ENCODE results near the gene POSTN. TPM values are rescaled to one million over a fixed set of nuclear protein-coding genes. Genes with fewer than 3 reads are reported as not detected.

Gene POSTN, protein sequence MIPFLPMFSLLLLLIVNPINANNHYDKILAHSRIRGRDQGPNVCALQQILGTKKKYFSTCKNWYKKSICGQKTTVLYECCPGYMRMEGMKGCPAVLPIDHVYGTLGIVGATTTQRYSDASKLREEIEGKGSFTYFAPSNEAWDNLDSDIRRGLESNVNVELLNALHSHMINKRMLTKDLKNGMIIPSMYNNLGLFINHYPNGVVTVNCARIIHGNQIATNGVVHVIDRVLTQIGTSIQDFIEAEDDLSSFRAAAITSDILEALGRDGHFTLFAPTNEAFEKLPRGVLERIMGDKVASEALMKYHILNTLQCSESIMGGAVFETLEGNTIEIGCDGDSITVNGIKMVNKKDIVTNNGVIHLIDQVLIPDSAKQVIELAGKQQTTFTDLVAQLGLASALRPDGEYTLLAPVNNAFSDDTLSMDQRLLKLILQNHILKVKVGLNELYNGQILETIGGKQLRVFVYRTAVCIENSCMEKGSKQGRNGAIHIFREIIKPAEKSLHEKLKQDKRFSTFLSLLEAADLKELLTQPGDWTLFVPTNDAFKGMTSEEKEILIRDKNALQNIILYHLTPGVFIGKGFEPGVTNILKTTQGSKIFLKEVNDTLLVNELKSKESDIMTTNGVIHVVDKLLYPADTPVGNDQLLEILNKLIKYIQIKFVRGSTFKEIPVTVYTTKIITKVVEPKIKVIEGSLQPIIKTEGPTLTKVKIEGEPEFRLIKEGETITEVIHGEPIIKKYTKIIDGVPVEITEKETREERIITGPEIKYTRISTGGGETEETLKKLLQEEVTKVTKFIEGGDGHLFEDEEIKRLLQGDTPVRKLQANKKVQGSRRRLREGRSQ
- 42.2 TPM for total RNA-seq
- long read RNA-seq, partial matches to known transcripts = 13 of 34 reads
- long read RNA-seq, other reads (novel, unspliced or antisense) = 17 of 34 reads

DNA sequence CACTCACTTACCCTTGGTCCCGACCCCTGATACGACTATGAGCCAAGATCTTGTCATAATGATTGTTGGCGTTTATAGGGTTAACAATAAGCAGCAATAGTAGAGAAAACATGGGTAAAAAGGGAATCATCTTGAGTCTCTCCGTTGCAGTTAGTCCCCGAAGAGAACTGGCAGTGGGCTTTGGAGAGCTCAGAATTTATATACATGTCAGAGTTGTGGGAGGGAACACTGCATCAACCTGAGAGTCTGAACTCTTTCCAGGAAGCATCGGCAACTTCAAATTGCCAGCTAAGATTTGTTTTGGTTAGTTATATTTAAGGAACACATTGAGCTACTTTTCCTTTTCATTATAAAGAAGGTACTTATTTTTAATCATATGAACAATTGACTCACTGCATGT is at the start of gene POSTN:
POSTN (minus strand) TSS at position 172 of the 400 bp plus-strand sequence; CDS start at position 130, 42 bp downstream.
- no peak for DNase-seq (ENCODE audit: low spot score)

DNA sequence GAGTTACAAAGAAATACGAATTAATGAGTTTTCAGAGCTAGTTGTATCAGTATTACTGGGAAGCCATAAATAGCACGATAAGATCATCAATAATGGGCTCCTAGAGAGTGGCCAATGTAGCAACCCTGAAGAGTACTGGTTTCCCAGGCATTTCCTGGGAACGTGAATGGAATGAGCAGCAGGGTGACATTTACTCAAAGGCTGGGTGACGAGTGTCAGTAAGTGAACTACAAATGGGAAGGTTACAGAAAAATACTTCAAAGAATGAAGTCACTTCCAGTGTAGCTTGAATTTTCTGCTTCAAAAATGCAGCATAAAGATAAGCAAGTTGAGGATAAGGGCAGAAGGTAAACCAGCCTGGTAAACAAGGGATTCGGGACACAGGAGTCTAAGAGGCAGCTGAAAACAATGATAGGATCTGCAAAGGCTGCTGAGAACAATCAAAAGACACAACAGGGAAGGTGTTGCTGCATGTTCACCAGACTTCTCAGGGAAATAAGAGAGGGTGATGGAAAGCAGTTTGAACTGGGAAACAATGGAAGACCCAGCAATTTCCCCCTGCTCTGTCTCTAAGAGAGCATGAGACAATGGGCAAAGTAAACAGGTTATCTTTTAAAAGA is 48.6 kb upstream of the POSTN start:
- DNase-seq (ENCODE audit: low spot score) = no peak

- DNase-seq (ENCODE audit: low spot score) = no peak
These were observed 48.0 kb upstream of the POSTN start for GRCh38 chr13:37646531-37646930.

- no peak for DNase-seq (ENCODE audit: low spot score)
These were observed 46.7 kb upstream of the POSTN start for GRCh38 chr13:37645181-37645740.

GRCh38 chr13:37641391-37641790 is 42.8 kb upstream of the POSTN start:
- no peak for DNase-seq (ENCODE audit: low spot score)

DNA sequence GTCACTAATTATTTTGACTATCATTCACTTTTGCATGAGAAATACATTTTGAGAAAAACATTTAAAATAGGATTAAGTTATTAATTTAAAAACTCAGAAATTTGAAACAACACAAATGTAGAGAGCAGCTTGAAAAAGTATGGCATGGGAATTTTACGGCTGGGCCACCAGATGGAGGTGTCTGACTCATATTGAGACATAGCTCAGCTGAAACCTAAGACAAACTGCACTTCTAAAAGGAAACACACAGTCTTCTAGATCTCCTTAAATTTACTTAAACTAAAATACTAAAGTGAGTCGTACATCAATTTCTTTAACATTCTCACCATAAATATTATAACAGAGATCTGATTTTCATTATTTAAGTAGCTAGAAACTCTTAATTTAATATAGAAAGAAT is 41.9 kb upstream of the POSTN start:
- DNase-seq (ENCODE audit: low spot score) = no peak

GRCh38 chr13:37636701-37637100 is 38.1 kb upstream of the POSTN start:
- no peak for DNase-seq (ENCODE audit: low spot score)

DNA sequence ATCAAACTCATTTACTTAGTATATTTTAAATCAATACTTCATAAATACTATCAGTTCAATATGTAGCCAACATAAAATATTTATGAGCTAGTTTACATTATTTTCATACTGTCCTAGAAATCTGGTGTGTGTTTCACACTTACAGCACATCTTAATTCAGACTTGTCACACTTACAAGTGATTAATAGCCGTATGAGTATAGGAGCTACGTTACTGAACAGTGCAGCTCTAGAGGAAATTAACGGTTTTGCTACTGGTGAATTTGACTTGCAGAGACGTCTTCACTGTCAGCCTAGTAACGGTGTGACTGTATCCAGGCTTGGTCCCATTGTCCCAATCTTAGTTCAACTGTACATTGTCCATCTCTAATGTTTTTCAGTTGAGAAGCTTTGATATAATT is 33.7 kb upstream of the POSTN start:
- DNase-seq (ENCODE audit: low spot score) = no peak

- DNase-seq (ENCODE audit: low spot score) = no peak
These were observed 28.9 kb upstream of the POSTN start for GRCh38 chr13:37627428-37627827.

DNA sequence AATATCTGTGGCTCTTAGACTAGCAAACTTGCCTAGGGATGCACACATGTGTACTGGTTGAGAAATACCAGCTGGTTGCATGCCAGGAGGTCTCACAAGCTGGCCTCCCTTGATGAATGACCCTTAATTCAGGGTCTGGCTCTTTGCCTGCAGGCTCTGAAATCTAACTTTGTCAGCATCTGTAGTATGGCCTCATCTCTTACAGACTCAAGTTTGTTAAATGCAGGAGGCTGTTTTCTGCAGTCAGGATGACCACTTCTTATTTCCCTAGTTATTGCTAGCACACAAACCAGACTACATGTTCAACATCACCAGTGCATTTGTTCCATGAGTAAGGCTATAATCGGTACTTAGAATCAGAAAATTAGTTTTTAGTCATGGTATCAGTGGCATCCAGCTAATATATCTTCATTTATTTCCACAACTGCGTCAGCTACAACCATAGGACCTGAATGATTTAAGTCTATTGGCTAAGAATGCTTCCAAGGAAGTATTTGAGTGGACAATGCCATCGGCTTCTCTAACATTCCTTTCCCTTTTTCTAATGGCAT is 23.3 kb upstream of the POSTN start:
- DNase-seq (ENCODE audit: low spot score) = no peak

DNA sequence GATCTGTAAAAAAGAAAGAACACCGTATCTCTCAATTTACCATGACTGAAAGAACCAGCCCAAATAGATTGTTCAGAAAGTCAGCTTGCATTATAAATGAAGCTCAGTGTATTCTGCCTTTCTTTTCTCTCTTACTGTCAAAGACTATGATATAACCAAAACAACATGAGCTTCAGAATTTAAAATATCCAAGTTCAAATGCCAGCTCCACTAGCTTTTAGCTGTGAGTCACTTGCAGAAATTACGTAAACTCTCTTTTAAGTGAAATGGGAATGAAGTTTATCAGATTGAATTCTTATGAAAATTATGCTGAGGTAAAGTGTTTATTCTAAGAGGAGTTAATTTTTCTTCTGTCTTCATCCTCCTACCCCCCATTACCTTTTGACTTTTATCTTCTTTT is 20.0 kb upstream of the POSTN start:
- DNase-seq (ENCODE audit: low spot score) = no peak

- no peak for DNase-seq (ENCODE audit: low spot score)
These were observed 18.6 kb upstream of the POSTN start for GRCh38 chr13:37617173-37617572.

DNA sequence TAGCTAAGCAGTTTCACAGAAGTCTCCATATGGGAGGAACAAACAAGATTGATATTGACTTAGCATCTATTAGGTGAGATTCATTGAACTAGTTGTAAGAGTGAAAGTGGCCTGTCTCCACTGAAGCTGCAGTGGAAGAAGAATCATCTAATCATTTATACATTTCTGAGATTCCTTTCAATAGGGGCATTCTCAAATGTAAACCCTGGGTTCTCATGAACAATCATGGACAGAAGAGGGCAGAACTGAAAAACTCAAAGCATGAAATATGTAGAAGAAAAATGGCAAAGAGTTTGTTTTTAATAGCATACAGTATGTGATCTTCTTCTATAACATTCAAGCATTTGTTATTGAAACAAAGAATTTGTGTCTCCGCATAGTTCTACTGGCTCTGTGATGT is 17.6 kb upstream of the POSTN start:
- no peak for DNase-seq (ENCODE audit: low spot score)

- no peak for DNase-seq (ENCODE audit: low spot score)
These were observed 16.7 kb upstream of the POSTN start for GRCh38 chr13:37615276-37615675.

DNA sequence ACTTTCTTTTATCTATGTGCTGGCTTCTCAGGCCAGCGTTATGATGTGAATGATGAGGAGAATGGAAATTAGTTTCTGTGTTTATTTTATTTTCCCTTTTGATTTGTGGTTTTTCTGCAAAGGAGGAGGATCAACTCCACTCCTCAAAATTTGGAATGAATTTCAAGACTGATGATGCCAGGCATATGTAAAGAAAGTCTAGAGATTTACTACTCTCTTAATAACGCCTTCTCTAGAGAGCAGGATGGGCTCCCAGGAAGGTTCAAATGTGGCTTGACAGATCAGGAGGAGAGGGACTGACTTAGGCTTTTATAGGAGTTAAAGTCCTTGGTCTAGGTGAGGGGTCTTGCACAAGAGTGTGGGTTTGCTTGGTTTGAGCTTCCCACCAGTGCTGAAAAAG is 15.1 kb upstream of the POSTN start:
- DNase-seq (ENCODE audit: low spot score) = no peak

- no peak for DNase-seq (ENCODE audit: low spot score)
These were observed 14.7 kb upstream of the POSTN start for GRCh38 chr13:37613236-37613635.

DNA sequence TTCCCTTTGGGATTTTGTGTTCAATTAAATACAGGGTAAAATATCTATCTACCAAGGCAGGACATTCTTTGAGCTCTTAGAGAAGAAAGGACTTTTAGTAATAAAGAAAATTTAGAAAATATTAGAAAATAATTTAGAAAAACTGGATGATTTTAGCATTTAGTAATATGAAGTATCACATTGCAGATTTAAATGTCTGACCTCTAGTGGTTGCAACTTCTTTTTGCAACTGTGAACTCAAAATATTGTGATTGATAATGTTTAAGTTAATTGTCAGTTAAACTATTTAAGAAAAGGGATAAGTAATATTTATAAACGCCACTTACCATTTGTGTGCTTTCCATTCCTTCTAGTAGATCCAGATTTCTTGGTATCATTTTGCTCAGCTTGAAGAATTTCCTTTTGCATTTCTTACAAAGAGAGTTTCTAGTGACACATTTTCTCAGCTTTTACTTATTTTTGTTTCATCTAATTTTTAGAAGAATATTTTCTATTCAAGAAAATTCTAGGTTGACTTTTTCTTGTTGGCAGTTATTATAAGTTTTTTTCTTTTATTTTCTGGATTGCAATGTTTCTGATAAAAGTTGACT is 10.3 kb upstream of the POSTN start:
- no peak for DNase-seq (ENCODE audit: low spot score)

GRCh38 chr13:37602733-37603381 is 4.3 kb upstream of the POSTN start:
- DNase-seq (ENCODE audit: low spot score) = no peak

DNA sequence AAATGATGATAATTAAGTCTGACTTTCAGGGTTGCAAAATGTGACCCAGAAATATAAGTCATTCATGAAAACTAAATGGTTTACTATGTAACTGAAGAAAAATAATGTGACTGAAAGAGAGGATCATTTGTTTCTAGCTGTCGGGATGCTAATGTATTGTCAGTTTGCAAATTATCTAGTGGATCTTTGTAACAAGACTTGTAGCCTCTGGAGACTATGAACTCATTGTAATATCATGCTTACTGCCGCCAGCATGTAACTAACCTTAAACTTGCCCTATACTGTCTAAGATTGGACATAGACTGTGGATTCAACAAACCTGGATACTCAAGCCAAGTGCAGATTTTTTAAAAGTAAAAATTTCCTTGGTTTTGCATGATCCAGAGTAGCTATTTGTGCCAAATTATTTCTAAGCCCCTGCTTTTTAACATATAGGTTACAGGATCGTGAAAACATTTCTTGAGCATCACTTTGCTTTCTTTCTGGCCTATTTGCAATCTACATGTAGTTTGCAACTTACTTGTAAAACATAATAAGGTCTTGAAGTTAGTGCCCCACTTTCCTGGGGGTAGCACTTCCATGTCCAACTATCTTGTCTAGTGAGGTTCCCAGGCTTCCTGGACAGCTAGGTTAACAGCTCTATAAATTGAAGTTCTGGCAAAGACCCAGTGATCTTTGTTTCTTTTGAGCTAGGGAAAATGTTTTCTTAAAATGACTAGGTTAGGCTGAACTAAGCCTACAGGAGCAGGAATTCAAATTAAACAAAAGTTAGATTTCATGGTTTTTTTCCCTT is 3.3 kb upstream of the POSTN start:
- no peak for DNase-seq (ENCODE audit: low spot score)

DNA sequence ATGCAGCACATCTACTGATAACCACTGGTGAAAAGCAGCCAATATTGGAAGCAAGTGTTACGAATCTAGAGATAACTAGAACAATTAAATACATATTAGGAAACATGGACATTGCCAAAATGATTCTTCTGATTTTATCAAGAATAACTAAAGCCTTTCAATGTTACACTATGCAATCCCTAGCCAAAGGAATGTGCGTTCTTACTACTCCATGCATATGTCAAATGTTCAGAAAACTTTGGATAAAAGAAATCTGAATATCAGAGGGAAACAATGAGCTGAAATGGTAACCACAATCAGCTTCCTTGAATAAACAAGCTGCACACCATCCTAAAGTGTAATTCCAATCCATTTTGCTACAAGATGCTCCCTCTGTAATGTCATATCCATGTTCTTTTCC is 951 bp upstream of the POSTN start:
- no peak for DNase-seq (ENCODE audit: low spot score)

Measured in mesenteric fat pad (tissue), 1 donor.